OCI-LY3 (cell line): ENCODE data around the gene ARFIP1.

Experiments
- H2AFZ ChIP-seq: fragments of 200-600, 300-600 bp; shearing (Covaris generic); 2 replicates; pipeline ENCODE4 v1.6.0; 2014; ENCODE audit warnings: antibody characterized with exemption, low read depth, low read length
- H3K27ac ChIP-seq: fragments of 200-600, 300-600 bp; sonication (generic); 2 replicates; pipeline ENCODE4 v1.5.1; 2014; ENCODE audit warnings: mild to moderate bottlenecking, low read length, moderate library complexity, mixed read lengths
- H3K27me3 ChIP-seq: fragments of 200-600, 300-600 bp; sonication (generic); 2 replicates; pipeline ENCODE4 v1.6.1; 2014; ENCODE audit warnings: low read depth, low read length, mixed read lengths
- H3K36me3 ChIP-seq: fragments of 200-600, 300-600 bp; sonication (generic); replicated peaks from 2 replicates; pipeline ENCODE3; 2014; ENCODE audit warnings: low read depth, low read length, mixed read lengths
- H3K4me1 ChIP-seq: fragments of 300-600, 200-600 bp; sonication (generic); 2 replicates; pipeline ENCODE4 v1.6.1; 2014; ENCODE audit warnings: low read length, mixed read lengths
- H3K4me2 ChIP-seq: fragments of 200-600, 300-600 bp; sonication (generic); 2 replicates; pipeline ENCODE4 v1.6.1; 2014; ENCODE audit warnings: low read length, mixed read lengths
- H3K4me3 ChIP-seq: fragments of 300-600, 200-600 bp; sonication (generic); 2 replicates; pipeline ENCODE4 v1.5.1; 2014; ENCODE audit warnings: antibody characterized with exemption, mild to moderate bottlenecking, low read length, moderate library complexity
- H3K79me2 ChIP-seq: fragments of 300-600, 200-600 bp; shearing (Covaris generic); 2 replicates; pipeline ENCODE4 v1.6.1; 2014; ENCODE audit warnings: mild to moderate bottlenecking, low read length, mixed read lengths
- H3K9ac ChIP-seq: fragments of 300-600, 200-600 bp; shearing (Covaris generic); 2 replicates; pipeline ENCODE4 v1.6.0; 2014; ENCODE audit warnings: mild to moderate bottlenecking, low read length, moderate library complexity
- H3K9me3 ChIP-seq: fragments of 200-600, 300-600 bp; shearing (Covaris generic); 2 replicates; pipeline ENCODE4 v1.6.1; 2014; ENCODE audit warnings: low read length, mixed read lengths; ENCODE audit not compliant: insufficient read depth
- H4K20me1 ChIP-seq: fragments of 200-600, 300-600 bp; sonication (generic); 2 replicates; pipeline ENCODE4 v1.6.1; 2016; ENCODE audit warnings: low read length, mixed read lengths; ENCODE audit not compliant: insufficient read depth
- CTCF ChIP-seq: fragments of 200-600, 300-600 bp; sonication (generic); IDR thresholded peaks from 2 replicates; pipeline ENCODE4 v1.5.1; 2014; ENCODE audit warnings: antibody characterized with exemption, low read length, low read depth
- EZH2phosphoT487 ChIP-seq: fragments of 200-600 bp; shearing (Covaris generic); IDR thresholded peaks from 2 replicates; pipeline ENCODE4 v1.6.1; 2018; ENCODE audit warnings: antibody characterized with exemption, mixed run types, low read depth

ARFIP1 gene

GRCh38 chr4:152956147-152956546 lies 176.4 kb downstream of the ARFIP1 start:
- H3K4me3 ChIP-seq = no peak overlapping the region
- 0 out of 2 replicates have a peak, but pooled peaks cover 4% of the 10 kb centered on the region for H3K27me3 ChIP-seq
- TF ChIP-seq CTCF = no peak
- H4K20me1 ChIP-seq = no peaks in the 10 kb centered on the region
- H3K36me3 ChIP-seq = no peaks in the 10 kb centered on the region
- H3K9ac ChIP-seq = no peak overlapping the region
- no peaks in the 10 kb centered on the region for H3K79me2 ChIP-seq
- H3K4me1 ChIP-seq = peaks cover 5% of the 10 kb centered on the region; the same call in 1 of the 2 replicates
- H3K9me3 ChIP-seq = no peaks in the 10 kb centered on the region
- no peak overlapping the region for H3K27ac ChIP-seq
- H2AFZ ChIP-seq = no peak overlapping the region
- no peak overlapping the region for H3K4me2 ChIP-seq

- H3K9me3 ChIP-seq = no peaks in the 10 kb centered on the region
- H2AFZ ChIP-seq = no peak overlapping the region
- H4K20me1 ChIP-seq = no peaks in the 10 kb centered on the region
- TF ChIP-seq EZH2phosphoT487 (no peak), CTCF (no peak)
- H3K79me2 ChIP-seq = no peaks in the 10 kb centered on the region
- no peaks in the 10 kb centered on the region for H3K27me3 ChIP-seq
- H3K4me3 ChIP-seq = no peak overlapping the region
- no peak overlapping the region for H3K4me2 ChIP-seq
- no peak overlapping the region for H3K27ac ChIP-seq
- H3K9ac ChIP-seq = no peak overlapping the region
- H3K36me3 ChIP-seq = no peaks in the 10 kb centered on the region
- peaks cover 5% of the 10 kb centered on the region; the same call in 1 of the 2 replicates for H3K4me1 ChIP-seq
These were observed 177.1 kb downstream of the ARFIP1 start for GRCh38 chr4:152956650-152957436.

- Histone ChIP-seq H3K4me3 (no peak overlapping the region), H4K20me1 (no peaks in the 10 kb centered on the region), H3K27me3 (no peaks in the 10 kb centered on the region), H3K79me2 (no peaks in the 10 kb centered on the region), H3K36me3 (no peaks in the 10 kb centered on the region), H3K4me2 (no peak overlapping the region), H3K4me1 (peaks cover 5% of the 10 kb centered on the region; the same call in 1 of the 2 replicates), H2AFZ (no peak overlapping the region), H3K9me3 (no peaks in the 10 kb centered on the region), H3K27ac (no peak overlapping the region), H3K9ac (no peak overlapping the region)
- TF ChIP-seq CTCF = no peak
- TF ChIP-seq EZH2phosphoT487 = no peak
These were observed 177.8 kb downstream of the ARFIP1 start for GRCh38 chr4:152957437-152958171.

- Histone ChIP-seq H3K9me3 (no peaks in the 10 kb centered on the region), H4K20me1 (no peaks in the 10 kb centered on the region), H3K4me3 (no peak overlapping the region), H3K36me3 (no peaks in the 10 kb centered on the region), H3K4me1 (peaks cover 5% of the 10 kb centered on the region; the same call in 1 of the 2 replicates), H3K27me3 (no peaks in the 10 kb centered on the region), H3K4me2 (no peak overlapping the region), H3K9ac (no peak overlapping the region), H3K79me2 (no peaks in the 10 kb centered on the region), H2AFZ (no peak overlapping the region), H3K27ac (no peak overlapping the region)
- TF ChIP-seq CTCF = no peak
- no peak for TF ChIP-seq EZH2phosphoT487
These were observed 179.3 kb downstream of the ARFIP1 start for GRCh38 chr4:152959080-152959479.
